ENCODE data around the gene NDUFA13.

NDUFA13 gene

GRCh38 chr19:19566306-19566705 is 50.3 kb downstream of the NDUFA13 start:
- DNase-seq: no peak

GRCh38 chr19:19567391-19567790 is 51.4 kb downstream of the NDUFA13 start:
- no peak for DNase-seq

- DNase-seq: no peak
Measured at GRCh38 chr19:19568802-19569756, 53.1 kb downstream of the NDUFA13 start.

GRCh38 chr19:19570571-19570970 is 54.5 kb downstream of the NDUFA13 start:
- no peak for DNase-seq

GRCh38 chr19:19571071-19571786 is 55.2 kb downstream of the NDUFA13 start:
- no peak for DNase-seq

GRCh38 chr19:19575411-19575810 is 59.4 kb downstream of the NDUFA13 start:
- DNase-seq: no peak
